GM18505 (cell line): ENCODE results near the gene LGALS1.
A peak's percentile ranks its signal among the peaks of the same experiment; 100 is the strongest.

ENCODE experiments used
- ATAC-seq: cut with Tn5 transposase; IDR thresholded peaks from one replicate; pipeline ENCODE4 v1.9.1; 2021; ENCODE audit not compliant: unreplicated experiment
- POLR2A ChIP-seq: IDR thresholded peaks from 4 replicates; pipeline ENCODE4 v1.6.1; 2011; ENCODE audit warnings: borderline replicate concordance; ENCODE audit not compliant: insufficient read depth, insufficient read length; ENCODE audit errors: extremely low read depth

LGALS1 gene

DNA sequence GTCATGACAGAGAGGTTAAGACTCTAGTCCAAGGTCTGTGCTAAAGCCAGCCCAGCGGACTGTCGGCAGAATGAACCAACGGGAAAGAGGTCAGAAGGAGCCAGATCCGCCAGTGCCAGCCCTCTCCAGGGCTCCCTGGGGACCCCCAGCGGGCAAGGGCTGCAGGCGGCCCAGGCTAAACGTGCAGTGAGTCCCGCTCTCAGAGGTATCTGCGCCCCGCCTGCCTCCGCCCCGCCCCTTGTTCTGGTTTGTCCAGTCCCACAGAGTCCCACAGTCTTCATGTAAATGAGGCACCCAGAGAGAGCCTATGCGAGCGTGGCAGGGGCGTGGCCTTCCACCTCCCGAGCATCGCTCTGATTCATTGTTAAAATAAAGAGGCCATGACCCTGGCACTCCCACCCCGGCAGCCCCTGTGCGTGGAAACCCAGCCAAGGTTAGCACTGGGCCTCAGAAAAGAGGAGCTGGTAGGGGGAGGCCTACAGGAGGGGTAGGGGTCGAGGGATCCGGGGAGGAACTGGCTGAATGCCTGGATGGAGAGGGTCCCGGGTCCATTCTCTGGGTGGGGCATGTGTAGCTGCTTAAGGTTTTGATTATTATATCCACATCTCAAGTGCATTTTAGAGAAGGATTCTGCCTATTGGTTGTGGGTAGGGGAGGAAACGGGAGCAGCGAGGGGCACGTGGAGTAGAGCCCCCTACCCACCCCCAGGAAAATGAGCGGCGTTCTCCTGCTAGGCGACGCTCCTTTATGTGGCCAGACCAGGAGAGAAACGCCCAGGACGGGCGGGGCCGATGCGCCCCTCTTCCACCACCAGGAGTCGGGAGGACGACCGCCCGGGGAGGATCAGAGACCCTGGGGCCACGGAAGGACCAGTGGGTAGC, 21.5 kb downstream of the LGALS1 start, which contains the start of gene TRIOBP:
TRIOBP (plus strand) TSS at position 392 of the 881 bp plus-strand sequence. CDS start 4,318 bp downstream, outside the sequence.
- TF ChIP-seq POLR2A = no peak
- ATAC-seq = peak; percentile 83

- ATAC-seq = no peak
- no peak for TF ChIP-seq POLR2A
Observed at GRCh38 chr22:37697538-37697835, 22.1 kb downstream of the LGALS1 start.

DNA sequence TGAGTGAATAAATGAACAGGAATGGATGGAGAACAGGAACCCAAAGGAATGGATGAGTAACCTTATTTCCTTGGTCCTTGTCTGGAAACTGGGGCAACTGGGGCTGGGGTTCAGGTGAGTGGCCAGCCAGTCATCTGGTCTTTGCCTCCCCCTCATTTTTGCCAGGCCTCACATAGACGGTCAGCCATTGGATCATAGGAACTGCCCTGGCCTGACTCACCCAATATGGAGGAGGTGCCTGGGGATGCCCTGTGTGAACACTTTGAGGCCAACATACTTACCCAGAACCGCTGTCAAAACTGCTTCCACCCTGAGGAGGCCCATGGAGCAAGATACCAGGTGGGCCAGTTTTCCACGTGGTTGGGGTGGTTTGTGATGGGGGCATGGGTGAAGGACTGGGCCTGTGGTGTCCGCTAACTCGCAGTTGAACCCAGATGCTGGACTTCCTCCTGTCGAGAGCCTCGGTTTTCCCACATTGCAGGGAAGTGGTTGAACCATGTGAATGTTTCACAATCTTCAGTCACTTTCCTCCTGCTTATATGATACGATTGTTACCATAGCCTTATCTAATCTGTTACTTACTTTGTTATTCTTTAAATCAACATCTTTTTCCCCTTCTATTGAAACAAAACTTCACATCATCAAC, 25.8 kb downstream of the LGALS1 start:
- no peak for TF ChIP-seq POLR2A
- no peak for ATAC-seq

- no peak for TF ChIP-seq POLR2A
- no peak for ATAC-seq
Observed at GRCh38 chr22:37703906-37704305, 28.5 kb downstream of the LGALS1 start.

- TF ChIP-seq POLR2A = no peak
- no peak for ATAC-seq
Observed at GRCh38 chr22:37704645-37705044, 29.2 kb downstream of the LGALS1 start.

GRCh38 chr22:37705205-37705604, 29.8 kb downstream of the LGALS1 start:
- no peak for ATAC-seq

GRCh38 chr22:37708580-37709444, 33.4 kb downstream of the LGALS1 start:
- no peak for TF ChIP-seq POLR2A
- ATAC-seq = no peak

More at GRCh38 chr22:37705205-37705604, 29.8 kb downstream of the LGALS1 start:
- TF ChIP-seq POLR2A = no peak

DNA sequence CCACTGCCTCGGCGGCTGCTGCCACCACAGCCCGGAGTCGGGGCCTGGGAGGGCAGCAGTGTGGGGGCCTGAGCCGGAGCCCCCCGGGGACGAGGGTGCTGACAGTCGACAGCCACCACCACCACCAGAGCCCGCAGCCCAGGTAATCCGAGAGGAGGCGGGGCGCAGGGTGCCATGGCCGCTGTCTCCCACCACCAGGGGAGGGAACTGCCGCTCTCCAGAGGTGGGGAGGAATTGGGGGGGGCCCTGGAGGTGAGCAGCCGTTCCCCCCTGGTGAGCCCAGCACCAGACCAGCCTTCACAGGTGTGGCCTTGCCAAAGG, 34.0 kb downstream of the LGALS1 start:
- TF ChIP-seq POLR2A = no peak
- ATAC-seq = no peak

DNA sequence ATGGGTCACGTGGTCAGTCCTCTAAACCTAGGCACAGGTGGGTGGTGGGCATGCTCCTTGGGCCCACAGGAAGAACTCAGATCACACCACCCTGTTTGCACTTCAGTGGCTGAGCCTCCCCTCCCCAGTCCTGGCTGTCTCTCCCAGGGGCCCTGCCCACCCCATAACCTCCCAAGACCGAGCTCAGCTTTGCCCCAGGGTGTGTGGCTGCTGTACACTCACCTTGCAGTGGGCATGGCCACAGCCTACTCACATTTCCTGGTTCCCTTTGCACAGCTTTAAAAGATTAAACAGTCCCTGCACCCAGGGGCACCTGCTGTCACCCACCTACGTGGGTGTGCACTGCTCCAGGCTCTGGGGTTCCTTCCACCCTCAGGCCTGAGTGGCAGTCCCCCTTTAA, 35.2 kb downstream of the LGALS1 start:
- no peak for TF ChIP-seq POLR2A
- ATAC-seq = no peak

DNA sequence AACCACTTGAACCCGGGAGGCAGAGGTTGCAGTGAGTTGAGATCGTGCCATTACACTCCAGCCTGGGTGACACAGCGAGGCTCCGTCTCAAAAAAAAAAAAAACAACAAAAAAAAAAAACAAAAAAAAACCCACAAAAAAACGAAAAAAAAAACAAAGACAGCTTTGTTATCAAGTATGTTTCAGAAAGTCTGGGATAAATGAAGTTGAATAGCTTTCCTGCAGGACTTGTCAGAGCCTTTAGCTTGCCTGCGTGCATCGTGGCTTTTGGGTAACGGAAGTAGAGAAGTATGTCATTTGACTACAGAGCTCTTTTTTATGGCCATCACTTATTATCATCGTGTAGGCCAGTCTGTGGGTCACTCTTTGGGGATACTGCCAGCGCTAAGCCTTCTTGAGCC, 36.1 kb downstream of the LGALS1 start:
- no peak for TF ChIP-seq POLR2A
- ATAC-seq = no peak

DNA sequence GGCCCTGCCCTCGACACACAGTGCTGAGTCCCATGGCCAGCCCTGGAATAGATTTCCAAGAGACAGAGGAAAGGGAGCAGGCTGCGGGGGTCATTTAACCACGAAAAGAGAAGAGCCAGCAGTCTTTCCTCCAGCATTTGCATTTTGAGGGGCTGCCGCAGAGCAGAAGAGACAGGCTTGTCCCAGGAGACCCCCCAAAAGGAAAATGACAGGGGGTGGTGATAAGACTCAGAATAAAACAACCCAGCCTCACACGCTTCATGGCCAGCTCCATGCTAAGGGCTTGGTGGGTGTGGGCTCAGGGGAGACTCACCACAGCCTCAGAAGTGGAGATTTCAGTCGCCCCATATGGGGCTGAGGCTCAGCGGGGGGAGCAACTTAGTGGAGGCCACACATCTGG, 38.3 kb downstream of the LGALS1 start:
- no peak for TF ChIP-seq POLR2A
- ATAC-seq = no peak

- no peak for TF ChIP-seq POLR2A
- no peak for ATAC-seq
Observed at GRCh38 chr22:37714634-37715033, 39.2 kb downstream of the LGALS1 start.

GRCh38 chr22:37715760-37716159, 40.3 kb downstream of the LGALS1 start:
- TF ChIP-seq POLR2A = no peak
- ATAC-seq = no peak
